Retinal pigment epithelial cell (primary cell): ENCODE measurements around the gene SIAH2.
"Not testable (repeated sequence)": the region's sequence is repeated elsewhere in the genome, so short reads cannot be mapped to it uniquely, and the experiment has no call there.

Experiments used
- DNase-seq: peaks from one replicate; pipeline ENCODE4 v3.0.0-alpha.2; 2010; ENCODE audit warnings: low read depth
- H3K4me3 ChIP-seq: 2 replicates; pipeline ENCODE4 v1.5.1; 2011; ENCODE audit warnings: mild to moderate bottlenecking, low read length, control low read depth, moderate library complexity
- CTCF ChIP-seq: conservative IDR thresholded peaks from 2 replicates; pipeline ENCODE4 v1.5.1; 2011; ENCODE audit warnings: low read depth, low read length, control low read depth, inconsistent platforms

Gene SIAH2

DNA sequence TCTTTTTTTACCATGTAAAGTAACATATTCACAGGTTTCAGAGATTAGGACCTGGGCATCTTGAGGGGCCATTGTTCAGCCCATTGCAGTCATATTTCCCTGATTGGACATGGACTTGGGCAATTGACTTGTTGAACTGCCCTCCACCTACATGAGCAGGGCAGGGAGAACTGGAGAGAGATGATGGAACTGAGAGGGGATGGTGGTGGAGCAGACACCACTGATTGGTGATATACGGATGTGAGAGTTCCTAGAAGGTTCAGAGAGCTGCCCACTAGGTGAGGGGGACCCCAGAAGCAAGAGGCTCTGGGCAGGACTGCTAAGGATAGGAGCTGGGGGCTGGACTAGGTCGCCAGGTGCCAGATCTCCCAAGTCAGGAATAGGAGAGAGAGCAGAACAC is 37.8 kb upstream of the SIAH2 start:
- no peak overlapping the region for H3K4me3 ChIP-seq
- TF ChIP-seq CTCF = no peak
- DNase-seq = no peak

DNA sequence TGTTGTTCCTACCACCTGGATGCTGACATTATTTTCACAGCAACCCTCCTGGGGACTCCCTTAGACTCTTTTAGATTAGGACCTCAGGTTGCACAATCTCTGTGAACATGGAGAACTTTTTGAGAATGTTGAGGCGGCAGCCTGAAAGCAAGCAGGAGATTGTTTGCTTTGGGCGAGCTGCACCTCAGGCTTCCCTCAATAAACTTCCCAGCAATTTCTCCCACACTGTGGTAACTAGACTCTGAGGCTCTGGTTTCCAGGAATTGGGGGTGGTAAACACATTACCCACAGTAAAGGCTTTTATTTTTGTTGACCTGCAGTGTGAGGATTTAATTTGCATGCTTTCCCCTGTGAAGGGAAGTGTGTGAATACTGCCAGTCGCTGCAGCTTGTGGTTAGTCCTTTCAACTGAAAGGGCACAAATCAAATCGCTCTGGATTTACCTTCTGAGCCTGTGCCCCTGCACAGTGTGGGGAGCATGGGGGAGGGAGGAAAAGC is 35.2 kb upstream of the SIAH2 start:
- no peak for TF ChIP-seq CTCF
- peak; percentile 8 for DNase-seq
- H3K4me3 ChIP-seq = no peak overlapping the region

GRCh38 chr3:150797155-150797554 is 34.2 kb upstream of the SIAH2 start:
- no peak for TF ChIP-seq CTCF
- no peak overlapping the region for H3K4me3 ChIP-seq
- DNase-seq = no peak

DNA sequence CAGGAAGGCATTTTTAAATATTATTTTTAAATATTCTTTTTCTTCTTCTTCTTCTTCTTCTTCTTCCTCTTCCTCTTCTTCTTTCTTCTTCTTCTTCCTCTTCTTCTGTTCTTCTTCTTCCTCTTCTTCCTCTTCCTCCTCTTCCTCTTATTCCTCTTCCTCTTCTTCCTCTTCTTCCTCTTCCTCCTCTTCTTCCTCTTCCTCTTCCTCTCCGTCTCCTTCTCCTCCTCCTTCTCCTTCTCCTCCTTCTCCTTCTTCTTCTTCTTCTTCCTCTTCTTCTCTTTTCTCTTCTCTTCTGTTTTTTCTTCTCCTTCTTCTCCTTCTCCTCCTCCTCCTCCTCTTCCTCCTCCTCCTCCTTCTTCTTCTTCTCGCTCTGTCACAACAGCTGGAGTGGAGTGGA is 33.6 kb upstream of the SIAH2 start:
- not testable (repeated sequence) for H3K4me3 ChIP-seq, DNase-seq

DNA sequence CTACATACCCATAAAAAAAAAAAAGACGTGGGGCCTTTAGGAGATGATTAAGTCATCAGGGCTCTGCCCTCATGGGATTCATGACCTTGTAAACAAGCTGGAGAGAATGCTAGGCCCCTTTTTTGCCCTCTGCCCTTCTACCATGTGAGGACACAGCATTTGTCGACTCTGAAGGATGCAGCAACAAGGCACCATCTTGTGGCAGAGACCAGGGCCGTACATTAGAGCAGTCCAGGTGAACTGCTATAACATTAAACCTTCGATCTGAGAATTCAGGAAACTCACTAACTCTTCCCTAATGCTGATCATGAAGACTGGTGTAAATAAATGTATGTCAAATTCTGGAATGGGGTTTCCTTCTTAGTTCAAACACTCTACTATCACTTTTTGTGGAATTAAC is 30.7 kb upstream of the SIAH2 start:
- no peak overlapping the region for H3K4me3 ChIP-seq
- no peak for TF ChIP-seq CTCF
- DNase-seq = no peak

DNA sequence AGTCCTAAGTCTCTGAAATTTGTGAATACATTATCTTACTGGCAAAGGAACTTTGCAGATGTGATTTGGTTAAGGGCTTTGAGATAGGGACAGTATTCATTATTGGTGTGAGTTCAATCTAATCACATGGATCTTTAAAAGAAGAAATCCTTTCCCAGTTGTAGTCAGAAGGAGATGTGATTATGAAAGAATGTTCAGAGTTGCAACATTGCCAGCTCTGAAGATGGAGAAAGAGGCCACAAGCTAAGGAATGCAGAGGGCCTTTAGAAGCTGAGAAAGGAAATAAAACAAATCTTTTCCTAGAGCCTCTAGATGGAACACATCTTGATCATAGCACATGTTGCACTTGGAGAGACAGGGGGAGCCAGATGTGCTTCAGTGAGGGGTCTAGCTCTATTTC is 27.7 kb upstream of the SIAH2 start:
- no peak overlapping the region for H3K4me3 ChIP-seq
- TF ChIP-seq CTCF = no peak
- no peak for DNase-seq

GRCh38 chr3:150789451-150789850 is 26.5 kb upstream of the SIAH2 start:
- no peak overlapping the region for H3K4me3 ChIP-seq
- no peak for TF ChIP-seq CTCF
- no peak for DNase-seq
